Neural progenitor cell (in vitro differentiated cells): Measurements from ENCODE around the gene STXBP5. TPM values are rescaled to one million over a fixed set of nuclear protein-coding genes. Genes with fewer than 3 reads are reported as not detected.

Experiments
- DNase-seq: peaks from one replicate; pipeline ENCODE4 v3.0.0-alpha.2; 2016; ENCODE audit warnings: low spot score
- H2AFZ ChIP-seq: fragments of 200-600 bp; sonication (generic); replicated peaks from 2 replicates; pipeline ENCODE4 v1.6.1; 2016; ENCODE audit warnings: antibody characterized with exemption
- H3F3A ChIP-seq: fragments of 200-600 bp; sonication (generic); 2 replicates; pipeline ENCODE4 v1.6.1; 2016; ENCODE audit warnings: antibody characterized with exemption, low read depth
- H3K27ac ChIP-seq: fragments of 200-600 bp; sonication (generic); 2 replicates; pipeline ENCODE4 v1.5.1; 2016; ENCODE audit warnings: mild to moderate bottlenecking
- H3K27me3 ChIP-seq: fragments of 200-600 bp; sonication (generic); 2 replicates; pipeline ENCODE4 v1.6.1; 2016; ENCODE audit warnings: mild to moderate bottlenecking, moderate library complexity
- H3K36me3 ChIP-seq: fragments of 200-600 bp; sonication (generic); 2 replicates; pipeline ENCODE4 v1.5.1; 2016
- H3K4me1 ChIP-seq: fragments of 200-600 bp; sonication (generic); 2 replicates; pipeline ENCODE4 v1.6.1; 2016; ENCODE audit warnings: mixed run types
- H3K4me2 ChIP-seq: fragments of 200-600 bp; sonication (generic); 2 replicates; pipeline ENCODE4 v1.6.1; 2016
- H3K4me3 ChIP-seq: fragments of 200-600 bp; sonication (generic); 2 replicates; pipeline ENCODE4 v1.5.1; 2016
- H3K79me2 ChIP-seq: fragments of 200-600 bp; sonication (generic); 2 replicates; pipeline ENCODE4 v1.6.1; 2016; ENCODE audit warnings: low read depth
- H3K9ac ChIP-seq: fragments of 200-600 bp; sonication (generic); 2 replicates; pipeline ENCODE4 v1.6.1; 2016
- H3K9me3 ChIP-seq: fragments of 200-600 bp; sonication (generic); 2 replicates; pipeline ENCODE4 v1.5.1; 2016; ENCODE audit warnings: low read depth
- H4K20me1 ChIP-seq: fragments of 200-600 bp; sonication (generic); 2 replicates; pipeline ENCODE4 v1.6.1; 2016; ENCODE audit warnings: low read depth
- H3K27ac Mint-ChIP-seq: 3 replicates; pipeline ENCODE4 v1.8.0; 2021; ENCODE audit warnings: mixed read lengths
- H3K27me3 Mint-ChIP-seq: 2 replicates; pipeline ENCODE4 v1.8.0; 2022; ENCODE audit warnings: low read depth, mild to moderate bottlenecking, inconsistent platforms, moderate library complexity, mixed read lengths; ENCODE audit not compliant: insufficient read depth
- H3K36me3 Mint-ChIP-seq: 3 replicates; pipeline ENCODE4 v1.8.0; 2021; ENCODE audit warnings: mixed read lengths
- H3K4me1 Mint-ChIP-seq: 3 replicates; pipeline ENCODE4 v1.8.0; 2021; ENCODE audit warnings: mixed read lengths
- H3K4me3 Mint-ChIP-seq: 3 replicates; pipeline ENCODE4 v1.8.0; 2021; ENCODE audit warnings: mild to moderate bottlenecking, moderate library complexity, mixed read lengths
- H3K9me3 Mint-ChIP-seq: 3 replicates; pipeline ENCODE4 v1.8.0; 2020; ENCODE audit warnings: mixed read lengths
- EZH2 ChIP-seq: fragments of 200-600 bp; sonication (generic); IDR thresholded peaks from 2 replicates; pipeline ENCODE4 v1.6.1; 2017; ENCODE audit warnings: antibody characterized with exemption, mild to moderate bottlenecking, moderate library complexity
- EZH2phosphoT487 ChIP-seq: fragments of 200-600 bp; sonication (generic); IDR thresholded peaks from 2 replicates; pipeline ENCODE4 v1.6.1; 2017; ENCODE audit warnings: antibody characterized with exemption
- total RNA-seq: library from RNA; depleted of rRNA; stranded (reverse); fragments of >200 nt; gene quantifications from 2 replicates; pipeline ENCODE4 v1.2.3, GENCODE V29; 2015; ENCODE audit warnings: low replicate concordance
- TF ChIP-seq, protein P1 (sequence below): fragments of 200-600 bp; sonication (generic); IDR thresholded peaks from 2 replicates; pipeline ENCODE4 v1.5.1; 2017; ENCODE audit warnings: antibody characterized with exemption, mild to moderate bottlenecking

Gene STXBP5
- total RNA-seq, 1 donor from 2014 or later: 12.0 TPM

DNA sequence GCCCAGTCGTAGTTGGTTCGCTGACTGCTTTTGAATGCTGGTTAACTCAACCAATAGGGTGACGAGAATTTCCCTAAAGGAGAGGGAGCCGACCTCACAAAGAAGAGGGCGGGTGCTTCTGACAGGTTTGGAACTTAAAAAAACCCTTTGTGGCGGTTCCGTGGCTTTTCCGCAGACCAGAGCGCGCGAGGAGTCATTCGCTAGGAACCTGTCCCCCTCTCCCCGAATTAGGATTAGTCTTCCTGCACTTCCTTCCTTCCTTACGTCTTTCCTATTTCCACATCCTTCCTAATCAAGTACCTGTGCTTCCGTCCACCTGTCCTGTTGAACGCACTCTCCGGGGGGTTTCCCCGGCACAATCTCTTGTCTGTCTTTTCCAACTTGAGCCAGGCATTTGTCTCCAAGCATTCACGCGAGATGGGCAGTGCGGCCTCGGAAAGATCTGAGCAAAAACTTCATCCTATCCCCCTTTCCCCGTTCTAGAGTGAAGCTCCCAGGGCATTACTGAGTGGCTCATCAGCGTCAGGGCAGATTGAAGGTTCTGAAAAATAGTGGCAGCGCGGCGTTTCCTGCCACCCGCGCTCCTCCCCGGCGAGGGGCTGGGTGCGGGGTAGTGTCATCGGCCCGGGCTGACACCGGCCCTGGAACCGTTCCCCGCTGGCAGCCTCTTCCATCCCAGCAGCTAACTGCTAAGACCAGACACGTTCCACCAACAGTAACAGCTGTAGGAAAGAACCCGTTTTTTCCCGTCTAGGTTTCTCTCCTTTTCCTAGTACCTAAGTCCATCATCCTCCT lies 1.5 kb upstream of the STXBP5 start:
- no peaks in the 10 kb centered on the region for H3K9me3 Mint-ChIP-seq
- Histone ChIP-seq H3F3A (peaks cover 10% of the 10 kb centered on the region), H3K36me3 (no peaks in the 10 kb centered on the region), H3K4me1 (peaks cover 22% of the 10 kb centered on the region), H2AFZ (peak overlapping the region; percentile 95), H3K27me3 (no peaks in the 10 kb centered on the region), H3K9me3 (no peaks in the 10 kb centered on the region), H4K20me1 (peaks cover 26% of the 10 kb centered on the region), H3K4me2 (peak overlapping the region; percentile 85), H3K9ac (no peak overlapping the region), H3K27ac (no peak overlapping the region), H3K79me2 (peaks cover 36% of the 10 kb centered on the region), H3K4me3 (peak overlapping the region; percentile 65)
- peak overlapping the region; percentile 98 for H3K4me3 Mint-ChIP-seq
- H3K27me3 Mint-ChIP-seq: peaks cover 3% of the 10 kb centered on the region
- H3K4me1 Mint-ChIP-seq: peaks cover 14% of the 10 kb centered on the region
- DNase-seq: peak; percentile 94
- H3K36me3 Mint-ChIP-seq: no peaks in the 10 kb centered on the region
- H3K27ac Mint-ChIP-seq: peak overlapping the region; percentile 52
- TF ChIP-seq EZH2: no peak
- TF ChIP-seq EZH2phosphoT487: no peak
- TF ChIP-seq, protein P1, sequence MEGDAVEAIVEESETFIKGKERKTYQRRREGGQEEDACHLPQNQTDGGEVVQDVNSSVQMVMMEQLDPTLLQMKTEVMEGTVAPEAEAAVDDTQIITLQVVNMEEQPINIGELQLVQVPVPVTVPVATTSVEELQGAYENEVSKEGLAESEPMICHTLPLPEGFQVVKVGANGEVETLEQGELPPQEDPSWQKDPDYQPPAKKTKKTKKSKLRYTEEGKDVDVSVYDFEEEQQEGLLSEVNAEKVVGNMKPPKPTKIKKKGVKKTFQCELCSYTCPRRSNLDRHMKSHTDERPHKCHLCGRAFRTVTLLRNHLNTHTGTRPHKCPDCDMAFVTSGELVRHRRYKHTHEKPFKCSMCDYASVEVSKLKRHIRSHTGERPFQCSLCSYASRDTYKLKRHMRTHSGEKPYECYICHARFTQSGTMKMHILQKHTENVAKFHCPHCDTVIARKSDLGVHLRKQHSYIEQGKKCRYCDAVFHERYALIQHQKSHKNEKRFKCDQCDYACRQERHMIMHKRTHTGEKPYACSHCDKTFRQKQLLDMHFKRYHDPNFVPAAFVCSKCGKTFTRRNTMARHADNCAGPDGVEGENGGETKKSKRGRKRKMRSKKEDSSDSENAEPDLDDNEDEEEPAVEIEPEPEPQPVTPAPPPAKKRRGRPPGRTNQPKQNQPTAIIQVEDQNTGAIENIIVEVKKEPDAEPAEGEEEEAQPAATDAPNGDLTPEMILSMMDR: no peak

DNA sequence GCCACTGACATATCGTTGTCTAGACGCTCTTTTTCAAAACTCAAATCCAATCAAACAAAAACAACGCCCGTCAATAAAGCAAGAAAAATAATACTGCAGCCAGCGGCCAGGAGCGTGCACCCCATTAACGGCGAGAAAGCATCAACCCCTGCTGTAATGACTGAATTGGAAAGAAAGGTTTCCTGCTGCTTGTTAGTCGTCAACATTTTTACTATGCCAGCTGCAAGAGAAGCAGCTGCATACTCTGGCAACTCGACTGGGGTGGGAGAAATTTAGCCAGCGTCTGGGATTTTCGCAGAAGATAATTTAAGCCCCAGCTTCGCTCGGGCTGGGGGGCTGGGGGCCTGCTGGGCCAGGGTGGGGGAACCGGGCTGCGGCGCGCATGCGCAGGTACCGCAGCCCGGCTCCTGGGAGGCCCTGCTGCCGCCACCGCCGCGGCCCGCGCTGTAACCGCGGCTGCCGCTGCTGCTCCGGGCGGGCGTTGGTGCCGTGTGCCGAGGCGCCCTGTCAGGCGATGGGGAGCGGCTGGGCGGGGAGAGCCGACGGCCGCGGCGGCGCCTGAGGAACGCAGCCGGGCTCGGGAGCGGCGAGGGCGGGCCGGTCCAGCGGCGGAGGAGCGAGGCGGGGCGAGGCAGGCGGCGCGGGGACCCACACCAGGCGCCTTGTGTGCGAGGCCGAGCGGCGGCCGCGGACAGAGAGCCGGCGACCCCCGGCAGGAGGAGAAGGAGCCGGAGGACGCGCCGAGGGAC lies 732 bp upstream of the STXBP5 start:
- Histone ChIP-seq H2AFZ (peak overlapping the region; percentile 95), H3K27me3 (no peaks in the 10 kb centered on the region), H3K9ac (no peak overlapping the region), H3K4me2 (peak overlapping the region; percentile 85), H4K20me1 (peaks cover 26% of the 10 kb centered on the region), H3K9me3 (no peaks in the 10 kb centered on the region), H3K4me3 (peak overlapping the region; percentile 65), H3F3A (peaks cover 10% of the 10 kb centered on the region), H3K27ac (peak overlapping the region; percentile 72), H3K4me1 (peaks cover 28% of the 10 kb centered on the region), H3K79me2 (peaks cover 44% of the 10 kb centered on the region), H3K36me3 (no peaks in the 10 kb centered on the region)
- DNase-seq: peak; percentile 88
- Mint-ChIP-seq H3K27ac (peak overlapping the region; percentile 52), H3K36me3 (no peaks in the 10 kb centered on the region), H3K27me3 (peaks cover 3% of the 10 kb centered on the region), H3K4me3 (peak overlapping the region; percentile 98), H3K9me3 (no peaks in the 10 kb centered on the region), H3K4me1 (peaks cover 20% of the 10 kb centered on the region)
- TF ChIP-seq, protein P1: no peak
- TF ChIP-seq EZH2 (no peak), EZH2phosphoT487 (no peak)

DNA sequence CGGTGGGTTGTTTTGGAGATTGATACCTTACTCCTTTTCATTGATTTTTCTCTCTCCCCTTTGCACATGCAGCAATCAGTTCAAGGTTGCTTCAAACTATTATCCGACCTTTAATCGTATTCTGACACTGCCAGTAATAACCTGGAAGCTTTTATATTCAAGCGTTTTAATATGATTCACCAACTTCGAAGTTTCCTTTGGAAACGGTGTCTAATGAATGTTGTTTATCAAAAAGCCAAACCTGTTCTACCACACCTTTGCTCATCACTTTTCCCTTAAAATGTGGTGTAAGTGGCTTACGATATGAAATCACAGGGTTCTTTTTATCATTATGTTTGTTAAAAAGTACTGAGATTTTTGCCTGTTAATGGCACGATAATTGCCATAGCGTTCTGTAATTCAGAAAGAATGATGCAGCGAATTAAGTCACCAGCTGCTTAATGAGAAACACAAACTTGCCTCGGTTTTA lies 660 bp downstream of the STXBP5 start:
- no peaks in the 10 kb centered on the region for H3K36me3 ChIP-seq
- no peaks in the 10 kb centered on the region for H3K9me3 Mint-ChIP-seq
- H3K27me3 ChIP-seq: no peaks in the 10 kb centered on the region
- no peak overlapping the region for H3K9ac ChIP-seq
- DNase-seq: no peak
- peaks cover 20% of the 10 kb centered on the region for H3K4me1 Mint-ChIP-seq
- H3K27ac ChIP-seq: no peak overlapping the region
- TF ChIP-seq, protein P1: no peak
- TF ChIP-seq EZH2phosphoT487 (no peak), EZH2 (no peak)
- peak overlapping the region; percentile 65 for H3K4me3 ChIP-seq
- peak overlapping the region; percentile 93 for H3K4me2 ChIP-seq
- peaks cover 10% of the 10 kb centered on the region for H3F3A ChIP-seq
- H3K79me2 ChIP-seq: peaks cover 52% of the 10 kb centered on the region
- H3K27ac Mint-ChIP-seq: peak overlapping the region; percentile 4
- H4K20me1 ChIP-seq: peaks cover 26% of the 10 kb centered on the region
- peaks cover 28% of the 10 kb centered on the region for H3K4me1 ChIP-seq
- no peaks in the 10 kb centered on the region for H3K9me3 ChIP-seq
- no peaks in the 10 kb centered on the region for H3K36me3 Mint-ChIP-seq
- H2AFZ ChIP-seq: no peak overlapping the region
- peaks cover 3% of the 10 kb centered on the region for H3K27me3 Mint-ChIP-seq
- peak overlapping the region; percentile 97 for H3K4me3 Mint-ChIP-seq
